Hepatic stellate cell (primary cell): ENCODE measurements around the gene RAB9A.
A peak's percentile ranks its signal among the peaks of the same experiment; 100 is the strongest.
"Not testable (repeated sequence)": the region's sequence is repeated elsewhere in the genome, so short reads cannot be mapped to it uniquely, and the experiment has no call there.

Experiments
- DNase-seq: peaks from one replicate; pipeline ENCODE4 v3.0.0; 2011; ENCODE audit warnings: low spot score

Gene RAB9A

DNA sequence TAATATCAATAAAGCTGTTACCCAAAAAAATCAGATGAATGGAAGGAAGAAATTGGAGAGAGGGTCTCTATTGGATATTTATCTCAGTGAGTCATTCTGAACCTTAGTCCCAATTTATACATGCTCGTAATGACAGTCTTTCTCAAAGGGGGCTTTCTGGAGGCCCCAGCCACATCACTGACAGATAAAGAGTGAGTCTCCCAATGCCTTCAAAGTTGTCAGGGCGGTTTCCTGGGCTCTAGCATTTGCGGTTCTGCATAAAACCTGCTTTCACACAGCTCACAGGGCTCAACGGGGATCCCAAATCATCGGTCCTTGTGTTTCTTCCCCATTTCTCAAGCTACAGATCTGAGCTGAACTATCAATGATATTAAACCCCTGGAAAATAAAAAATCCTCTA lies 18.7 kb upstream of the RAB9A start:
- no peak for DNase-seq

DNA sequence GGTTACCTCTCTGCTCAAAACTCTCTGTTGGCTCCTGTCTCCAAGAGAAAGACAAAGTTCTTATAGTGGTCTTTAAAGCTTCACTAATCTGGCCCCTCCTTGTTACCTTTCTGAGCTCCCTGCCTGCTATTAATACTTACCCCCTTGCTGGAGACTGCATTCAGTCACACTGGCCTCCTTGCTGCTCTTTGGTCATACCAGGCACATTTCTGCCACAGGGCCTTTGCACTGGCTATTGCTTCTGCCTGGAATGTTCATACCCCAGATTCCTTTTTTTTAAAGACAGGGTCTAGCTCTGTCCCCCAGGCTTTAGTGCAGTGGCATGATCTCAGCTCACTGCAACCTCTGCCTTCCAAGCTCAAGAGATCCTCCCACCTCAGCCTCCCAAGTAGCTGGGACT lies 15.9 kb upstream of the RAB9A start:
- DNase-seq, result no peak

DNA sequence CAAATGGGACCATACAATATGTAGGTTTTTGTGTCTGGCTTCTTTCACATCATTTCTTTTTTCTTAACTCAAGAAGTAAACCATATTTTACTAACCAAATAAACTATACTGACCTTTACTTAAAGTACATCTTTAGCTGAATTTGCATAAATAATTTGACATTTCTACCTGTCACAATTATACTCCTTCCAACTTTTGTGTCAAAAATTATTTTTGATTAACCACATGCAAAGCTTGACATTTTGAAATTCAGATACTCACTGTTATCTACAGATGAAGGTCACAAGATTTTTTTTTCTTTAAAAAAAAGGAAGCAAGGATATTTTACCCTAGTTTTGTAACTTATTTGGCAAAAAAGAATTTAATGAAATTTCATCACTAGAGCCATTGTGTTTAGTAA lies 12.0 kb upstream of the RAB9A start:
- no peak for DNase-seq

DNA sequence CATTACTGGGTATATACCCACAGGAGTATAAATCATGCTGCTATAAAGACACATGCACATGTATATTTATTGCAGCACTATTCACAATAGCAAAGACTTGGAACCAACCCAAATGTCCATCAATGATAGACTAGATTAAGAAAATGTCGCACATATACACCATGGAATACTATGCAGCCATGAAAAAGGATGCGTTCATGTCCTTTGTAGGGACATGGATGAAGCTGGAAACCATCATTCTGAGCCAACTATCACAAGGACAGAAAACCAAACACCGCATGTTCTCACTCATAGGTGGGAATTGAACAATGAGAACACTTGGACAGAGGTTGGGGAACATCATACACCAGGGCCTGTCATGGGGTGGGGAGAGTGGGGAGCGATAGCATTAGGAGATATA lies 9.2 kb upstream of the RAB9A start:
- DNase-seq, result not testable (repeated sequence)

DNA sequence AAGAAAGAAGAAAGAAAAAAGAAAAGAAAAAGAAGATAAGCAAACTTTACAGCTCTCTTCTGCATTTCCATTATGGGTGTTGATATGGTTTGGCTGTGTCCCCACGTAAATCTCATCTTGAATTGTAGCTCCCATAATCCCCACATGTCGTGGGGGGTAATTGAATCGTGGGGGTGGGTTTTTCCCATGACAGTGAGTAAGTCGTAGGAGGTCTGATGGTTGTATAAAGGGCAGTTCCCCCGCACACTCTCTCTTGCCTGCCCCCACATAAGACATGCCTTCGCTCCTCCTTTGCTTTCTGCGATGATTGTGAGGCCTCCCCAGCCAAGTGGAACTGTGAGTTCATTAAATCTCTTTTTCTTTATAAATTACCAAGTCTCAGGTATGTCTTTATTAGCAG lies 7.3 kb upstream of the RAB9A start:
- DNase-seq, result no peak

DNA sequence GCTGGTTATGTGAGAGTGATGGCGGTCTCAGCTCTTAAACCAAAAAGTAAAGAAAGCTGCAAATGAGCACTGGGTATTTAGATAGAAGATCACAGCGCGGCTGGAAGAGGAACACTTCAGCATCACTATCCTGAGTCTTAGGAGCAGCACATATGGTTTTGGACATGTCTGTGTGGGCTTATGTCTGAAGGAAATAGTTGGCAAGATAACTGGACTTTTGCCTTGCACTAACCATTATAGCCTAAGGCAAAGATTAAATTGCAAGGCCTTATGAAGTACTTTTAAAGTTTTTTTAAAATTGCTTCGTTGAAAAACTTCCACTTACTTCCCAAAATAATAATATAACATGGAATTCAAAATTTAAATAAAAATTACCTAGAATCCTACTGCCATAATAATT lies 4.6 kb upstream of the RAB9A start:
- no peak for DNase-seq

DNA sequence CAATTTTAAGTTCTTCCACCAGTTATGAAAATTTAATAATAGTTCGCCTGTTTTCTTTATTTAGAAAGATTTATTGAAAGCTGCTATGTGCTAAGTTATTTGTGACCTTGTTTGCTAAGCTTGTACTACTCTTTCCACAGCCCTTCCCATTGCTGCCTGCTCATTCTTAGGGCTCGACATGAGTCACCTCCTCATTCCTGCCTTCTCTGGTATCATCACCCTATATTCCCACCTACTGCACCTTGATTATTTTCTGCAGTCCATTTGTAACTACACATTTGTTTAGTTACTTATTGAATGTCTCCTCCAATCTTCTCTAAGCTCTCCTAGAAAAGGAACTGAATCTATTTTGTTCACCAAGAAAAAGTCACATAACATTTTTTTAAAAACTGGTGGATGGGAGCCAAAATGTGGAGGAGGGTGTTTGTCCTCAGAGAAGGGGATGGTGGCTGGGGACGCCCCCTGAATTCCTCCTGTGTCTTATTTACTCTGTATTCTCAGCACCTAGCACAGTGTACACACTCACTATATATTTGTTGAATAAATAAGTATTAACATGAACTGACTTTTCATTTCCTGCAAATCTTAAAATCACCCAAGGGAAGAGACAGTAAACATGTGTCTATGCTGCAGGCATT lies 3.7 kb upstream of the RAB9A start:
- DNase-seq, result no peak

DNA sequence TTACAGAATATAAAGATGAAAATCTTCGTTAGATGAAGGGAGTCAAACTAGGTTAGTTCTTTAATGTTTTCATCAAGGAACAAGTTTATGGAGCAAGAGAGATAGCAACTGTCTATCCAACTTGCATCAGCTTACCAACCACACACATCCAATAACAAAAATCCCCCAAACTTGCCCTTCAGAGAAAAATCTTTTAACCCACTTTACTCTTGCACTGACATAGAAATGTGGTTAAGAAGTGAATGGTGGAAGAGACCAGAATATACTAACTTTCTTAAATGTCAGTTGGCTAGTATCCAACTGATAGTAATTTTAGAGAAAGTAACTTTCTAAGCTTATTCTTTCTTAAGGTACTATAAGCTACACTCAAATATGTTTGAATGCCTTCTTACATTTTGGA lies 1.7 kb upstream of the RAB9A start:
- DNase-seq, result no peak

DNA sequence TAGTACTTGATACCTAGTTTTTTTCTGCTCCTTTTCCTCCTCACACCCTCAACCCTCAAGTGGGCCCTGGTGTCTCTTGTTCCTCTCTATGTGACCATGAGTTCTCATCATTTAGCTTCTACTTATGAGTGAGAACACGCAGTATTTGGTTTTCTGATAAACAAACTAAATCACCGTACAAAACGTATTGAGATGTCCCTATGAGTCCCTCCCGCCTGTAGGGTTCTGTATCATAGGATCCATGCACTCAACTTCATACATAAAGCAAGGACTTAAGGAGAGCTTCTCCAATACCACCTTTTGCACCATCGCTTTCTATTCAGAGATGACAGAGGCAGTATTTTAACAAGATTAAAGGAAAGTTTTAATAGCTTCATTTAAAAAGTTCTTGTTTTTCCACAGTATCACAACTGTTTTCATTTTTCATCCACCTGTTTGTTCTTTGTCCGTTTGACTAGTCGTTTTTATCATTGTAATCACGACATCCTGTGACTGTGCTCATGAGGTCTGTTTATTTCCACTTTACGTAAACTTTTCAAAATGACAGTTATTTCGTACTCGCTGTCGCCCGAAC lies 457 bp upstream of the RAB9A start:
- no peak for DNase-seq

DNA sequence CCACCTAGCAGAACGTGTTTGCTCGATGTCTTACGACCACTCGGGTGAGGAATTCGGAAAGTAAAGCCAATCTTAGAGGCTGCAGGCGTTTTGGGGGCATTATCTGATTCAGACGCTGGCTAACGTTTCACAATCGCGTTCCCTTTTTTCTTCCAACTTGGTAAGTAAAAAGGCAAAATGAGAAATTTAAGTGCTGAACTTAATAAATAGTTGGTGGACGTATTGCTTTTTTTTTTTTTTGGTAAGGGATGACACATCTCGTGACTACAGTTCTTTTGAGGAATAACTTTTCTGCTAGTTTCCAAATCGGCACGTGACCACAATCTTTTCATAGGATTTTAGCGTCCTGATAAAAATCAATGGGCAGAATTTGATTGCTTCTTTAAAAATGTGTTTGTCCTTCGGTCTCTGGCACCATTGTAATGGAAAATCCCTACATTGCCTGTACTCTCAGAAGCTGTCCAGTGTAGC lies 848 bp downstream of the RAB9A start:
- DNase-seq, result peak; percentile 33

DNA sequence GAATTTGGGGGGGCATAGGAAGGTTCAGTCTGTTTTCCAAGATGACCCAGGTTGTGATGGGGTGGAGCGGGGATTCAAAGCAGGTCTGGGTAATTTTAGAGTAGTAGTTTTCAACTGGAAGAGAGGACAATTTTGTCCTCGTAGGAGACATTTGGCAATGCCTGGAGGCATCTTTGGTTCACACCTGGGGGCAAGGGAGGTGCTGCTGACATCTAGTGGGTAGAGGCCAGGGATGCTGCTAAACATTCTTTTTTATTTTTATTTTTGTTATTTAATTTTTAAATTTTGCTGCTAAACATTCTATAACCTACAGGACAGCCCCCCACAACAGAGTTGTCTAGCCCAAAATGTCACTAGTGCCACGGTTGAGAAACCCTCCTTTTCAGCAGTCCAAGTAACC lies 1.9 kb downstream of the RAB9A start:
- no peak for DNase-seq

DNA sequence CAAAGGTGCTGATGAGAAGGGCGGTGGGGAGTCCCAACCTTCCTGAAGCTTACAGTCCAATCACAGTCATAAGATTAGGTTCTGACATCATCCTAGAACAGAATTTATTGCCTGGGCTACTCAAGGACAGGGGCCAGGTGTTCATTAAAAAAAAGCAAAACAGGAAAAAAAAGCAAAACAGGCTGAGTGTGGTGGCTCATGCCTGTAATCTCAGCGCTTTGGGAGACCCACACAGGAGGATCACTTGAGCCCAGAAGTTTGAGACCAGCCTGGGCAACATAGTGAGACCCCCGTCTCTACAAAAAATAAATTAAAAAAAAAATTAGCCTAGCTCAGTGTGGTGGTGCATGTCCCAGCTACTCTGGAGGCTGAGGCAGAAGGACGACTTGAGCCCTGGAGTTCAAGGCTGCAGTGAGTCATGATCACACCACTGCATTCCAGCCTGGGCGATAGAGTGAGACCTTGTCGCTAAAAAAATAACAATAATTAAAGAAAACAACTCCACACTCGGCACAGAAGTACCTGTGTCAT lies 3.0 kb downstream of the RAB9A start:
- DNase-seq, result no peak

DNA sequence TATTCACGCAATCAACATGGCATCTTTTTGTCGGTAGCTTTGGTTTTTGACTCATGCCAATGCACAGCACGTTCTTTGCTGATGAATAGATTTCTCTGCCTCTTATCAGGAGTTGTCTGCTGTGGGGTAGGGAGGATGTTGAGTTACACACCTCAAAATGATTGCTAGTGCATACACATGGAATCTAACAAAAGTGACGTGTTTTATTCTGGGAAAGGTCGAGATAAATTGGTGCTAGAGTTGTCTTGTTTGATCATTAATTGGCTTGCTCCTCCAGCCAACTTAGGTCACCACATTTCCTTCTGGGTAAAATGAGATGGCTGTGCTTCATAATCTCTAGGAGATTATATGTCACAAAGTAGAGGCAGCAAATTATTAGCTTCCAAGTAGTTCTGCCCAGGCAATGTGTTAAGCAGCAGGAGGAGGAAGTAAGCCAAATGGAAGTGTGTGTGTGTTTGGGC lies 3.9 kb downstream of the RAB9A start:
- no peak for DNase-seq

DNA sequence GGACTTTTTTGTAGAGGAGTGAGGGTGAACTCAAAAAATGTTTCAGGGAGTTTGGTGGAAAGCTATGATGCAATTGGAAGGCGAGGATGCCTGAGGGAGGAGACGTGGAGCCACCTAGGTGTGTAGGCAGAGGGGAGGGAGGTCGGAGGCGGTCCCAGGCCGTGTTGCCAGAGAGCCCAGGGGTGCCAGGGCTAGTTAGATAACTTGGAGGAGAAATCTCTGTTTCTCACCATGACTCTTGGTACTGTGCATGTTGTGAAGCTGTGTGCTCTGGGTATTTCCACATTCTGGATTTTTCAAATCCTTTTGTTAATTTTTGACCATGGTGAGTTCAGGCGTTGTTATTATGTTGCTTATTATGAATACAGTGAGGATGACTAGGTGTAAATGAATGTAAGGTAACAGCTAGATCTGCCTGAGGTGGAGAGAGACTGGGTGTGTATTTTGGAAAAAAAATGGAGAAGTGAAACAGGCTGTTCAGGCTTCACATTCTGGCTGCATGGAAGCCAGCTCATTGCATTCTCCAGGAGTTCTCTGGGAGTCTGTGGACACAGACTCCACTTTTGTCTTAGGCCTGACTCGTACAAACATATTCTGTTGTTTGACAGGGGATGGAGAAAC lies 4.5 kb downstream of the RAB9A start:
- no peak for DNase-seq

DNA sequence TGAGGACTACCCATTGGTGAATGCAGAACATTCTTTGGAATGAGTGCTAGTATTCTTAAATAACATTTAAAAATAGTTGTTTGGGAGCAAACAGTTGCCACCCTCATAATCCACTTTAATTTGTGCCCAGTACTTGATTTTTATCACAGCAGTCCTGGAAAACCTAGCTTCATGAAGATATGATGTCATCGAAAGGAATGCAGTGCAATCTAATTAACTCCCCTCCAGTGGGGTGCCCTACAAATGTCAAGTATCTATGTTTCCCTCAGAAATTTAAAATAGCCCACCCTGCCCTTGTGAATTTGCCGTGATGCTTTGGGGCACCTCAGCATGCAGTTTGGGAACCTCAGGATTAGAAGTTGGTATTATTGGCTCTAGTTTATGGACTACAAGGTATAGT lies 5.4 kb downstream of the RAB9A start:
- no peak for DNase-seq

DNA sequence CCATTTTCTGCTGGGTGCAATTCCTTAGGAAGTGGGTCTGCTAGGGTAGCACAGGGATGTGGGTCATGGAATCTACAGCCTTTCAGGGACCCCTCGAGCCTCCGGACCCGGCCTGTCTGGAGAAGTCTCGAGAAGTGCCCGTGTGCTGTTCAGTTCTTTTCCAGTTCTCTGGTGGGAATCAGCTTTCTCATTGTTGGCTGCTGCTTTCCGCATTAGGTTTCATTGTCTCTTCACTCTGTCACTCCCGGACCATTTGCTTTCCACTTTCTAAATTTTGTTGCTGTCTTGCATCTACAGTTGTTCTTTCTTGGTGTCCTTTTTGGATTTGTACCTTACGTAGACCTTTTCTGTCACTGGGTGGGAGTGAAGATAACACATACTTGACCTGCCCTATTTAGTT lies 6.1 kb downstream of the RAB9A start:
- no peak for DNase-seq

DNA sequence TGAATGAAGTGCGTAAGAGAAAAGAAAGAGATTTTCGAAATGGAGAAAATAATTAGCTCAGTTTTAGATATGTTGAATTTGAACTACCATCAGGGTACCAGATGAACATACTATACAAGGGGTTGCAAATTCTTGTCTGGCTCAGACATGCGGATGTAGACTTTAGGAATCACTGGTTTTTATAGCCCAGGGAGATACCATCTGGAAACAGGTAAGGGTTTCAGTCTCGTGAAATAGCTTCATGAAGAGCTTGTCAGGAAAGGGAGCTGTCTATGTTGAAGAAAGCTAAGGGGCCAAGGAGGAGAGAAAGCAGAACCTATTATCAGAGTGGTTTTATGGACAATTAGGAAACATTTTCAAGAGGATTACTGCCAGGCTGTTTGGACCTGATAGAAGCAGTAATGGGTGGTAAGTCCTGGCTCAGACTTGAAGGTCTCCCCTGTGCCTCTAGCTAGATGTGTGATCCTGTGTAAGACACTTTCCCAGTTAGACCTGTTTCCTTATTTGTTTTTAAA lies 6.7 kb downstream of the RAB9A start:
- DNase-seq, result no peak

DNA sequence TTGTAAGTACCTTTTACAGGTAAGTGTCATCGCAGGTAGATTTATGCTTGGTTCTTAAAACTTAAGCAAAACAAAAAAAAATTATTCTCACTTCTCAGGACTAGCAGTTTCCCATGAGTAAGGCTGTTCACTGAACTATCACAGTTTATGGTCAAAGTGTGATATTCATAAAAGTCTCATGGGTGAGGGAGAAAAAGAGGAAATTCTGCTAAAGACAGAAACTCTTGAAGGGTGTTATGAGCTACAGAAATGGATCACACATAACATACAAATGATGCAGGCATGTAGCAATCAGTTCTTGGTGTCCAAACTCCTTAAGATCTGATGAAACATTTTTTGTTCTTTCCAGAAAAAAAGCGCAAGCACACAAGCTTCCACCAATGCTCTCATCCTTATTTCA lies 8.5 kb downstream of the RAB9A start:
- DNase-seq, result no peak

DNA sequence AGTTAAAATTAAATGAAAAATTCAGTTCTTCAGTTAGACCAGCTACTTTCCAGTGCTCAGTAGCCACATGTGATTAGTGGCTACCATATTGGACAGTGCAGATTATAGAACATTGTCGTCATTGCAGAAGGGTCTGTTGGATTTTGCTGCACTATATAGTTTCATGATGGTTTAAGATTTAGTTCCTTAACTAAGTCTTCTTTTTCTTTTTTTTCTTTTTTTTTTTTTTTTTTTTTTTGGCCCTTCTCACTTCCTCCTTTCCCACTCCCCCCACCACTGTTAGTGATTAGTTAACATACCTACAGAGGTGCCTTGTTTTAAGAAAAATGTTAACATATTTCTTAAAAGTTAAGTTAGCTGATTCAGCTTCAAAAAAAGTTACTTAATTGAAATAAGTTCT lies 9.0 kb downstream of the RAB9A start:
- no peak for DNase-seq

DNA sequence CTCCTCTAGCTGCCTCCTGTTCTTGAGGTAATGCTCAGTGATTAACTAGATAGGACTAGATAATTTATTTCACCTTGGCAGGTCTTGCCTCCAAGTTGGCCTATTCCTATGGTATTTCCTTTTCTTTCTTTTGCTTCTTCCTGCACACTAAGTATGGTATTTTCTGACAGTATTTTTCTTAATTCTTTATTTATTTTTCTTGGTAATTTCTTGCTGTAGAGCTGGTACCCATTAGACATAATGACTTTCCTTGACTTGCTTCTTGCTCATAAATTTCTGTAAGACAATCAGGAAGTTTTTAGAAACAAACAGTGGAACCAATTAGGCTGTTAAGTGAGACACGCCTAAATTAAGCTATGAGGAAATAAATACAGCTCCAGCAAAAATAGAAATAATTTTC lies 9.5 kb downstream of the RAB9A start:
- DNase-seq, result no peak

DNA sequence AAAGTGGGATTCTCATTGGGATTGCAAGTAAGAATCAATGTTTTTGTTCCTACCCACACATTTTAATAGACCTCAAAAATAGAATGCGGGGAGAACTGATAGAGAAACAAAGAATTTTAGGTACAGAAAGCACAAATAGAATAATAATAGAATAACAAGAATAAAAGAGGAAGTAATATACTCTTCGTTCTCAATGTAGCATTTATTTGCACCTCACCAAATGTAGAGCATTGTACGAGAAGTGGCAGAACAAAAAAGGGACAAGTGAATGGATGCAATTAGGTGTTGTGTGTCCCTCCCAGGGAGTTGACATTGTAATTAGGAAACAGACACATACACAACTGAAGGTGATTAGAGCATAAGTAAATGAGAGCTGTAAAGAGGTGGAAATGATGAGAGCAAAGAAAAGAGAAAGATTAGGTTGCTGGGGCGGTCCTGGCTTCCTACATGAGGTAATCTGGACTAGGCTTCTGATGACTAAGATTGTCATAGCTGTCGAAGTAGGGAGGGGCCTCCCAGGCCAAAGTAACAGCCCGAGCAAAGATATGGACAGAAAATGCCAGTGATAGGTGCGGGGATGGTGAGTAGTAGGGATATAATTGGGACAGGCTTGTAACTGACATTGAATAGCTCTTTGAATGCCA lies 10.4 kb downstream of the RAB9A start:
- no peak for DNase-seq

DNA sequence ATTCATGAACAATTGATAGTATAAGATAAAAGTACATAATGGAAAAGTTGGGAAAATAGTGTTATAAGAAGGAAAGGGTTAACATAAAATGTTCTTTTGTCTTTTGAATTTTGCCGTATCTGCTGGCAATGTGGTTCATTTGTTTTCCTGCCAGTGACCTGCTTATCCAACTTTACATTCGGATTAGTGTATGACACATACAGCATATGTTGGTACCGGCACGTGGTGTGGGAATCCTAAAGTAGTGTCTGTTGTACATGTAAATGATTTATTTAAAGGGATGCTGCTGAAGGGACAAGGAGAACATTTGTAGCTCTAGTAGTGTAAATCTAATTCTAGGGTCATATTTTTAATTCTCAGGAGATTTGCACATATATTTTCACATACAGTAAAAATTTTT lies 11.5 kb downstream of the RAB9A start:
- DNase-seq, result no peak
